Measurements from ENCODE around the gene TBCE. TPM values are rescaled to one million over a fixed set of nuclear protein-coding genes. Genes with fewer than 3 reads are reported as not detected.
A peak's percentile ranks its signal among the peaks of the same experiment; 100 is the strongest.

TBCE gene
- total RNA-seq, 1 experiment from 2014 or later: 41.6 TPM

DNA sequence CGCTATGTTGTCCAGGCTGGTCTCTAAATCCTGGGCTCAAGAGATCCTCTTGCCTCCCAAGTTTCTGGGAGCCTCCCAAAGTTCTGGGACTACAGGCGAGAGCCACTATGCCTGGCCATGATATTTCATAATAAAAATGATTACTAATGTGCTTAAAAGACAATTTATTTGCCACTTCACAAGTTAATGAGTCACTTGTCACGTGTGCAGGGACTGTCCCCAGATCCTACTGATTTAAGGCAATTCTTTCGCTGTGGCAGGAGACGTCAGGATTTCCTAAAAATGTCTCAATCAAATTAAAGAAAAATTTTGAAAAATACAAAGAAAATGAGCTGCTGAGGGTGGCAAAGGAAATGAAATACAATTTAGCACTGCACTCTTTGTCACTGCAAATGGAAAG lies 93.5 kb downstream of the TBCE start:
- H3K14ac ChIP-seq (ENCODE audit: insufficient read depth, low read length): no peak overlapping the region
- no peak overlapping the region for H2BK15ac ChIP-seq (ENCODE audit: low read depth, low read length)
- Mint-ChIP-seq H3K36me3 (ENCODE audit: insufficient read depth in 1 of 3, low read depth in 3 of 3) (peaks cover 13 to 32% (median 20%) of the 10 kb centered on the region in 3 experiments; a peak in 6 of 7 replicates), H3K9me3 (no peaks in the 10 kb centered on the region), H3K27me3 (ENCODE audit: low read depth) (no peaks in the 10 kb centered on the region), H3K27ac (peak overlapping the region in 1 of 3 experiments; percentile 48; a peak in 1 of 7 replicates), H3K4me1 (no peaks in the 10 kb centered on the region), H3K4me3 (no peak overlapping the region)
- H2BK20ac ChIP-seq (ENCODE audit: low read depth, low read length, poor library complexity, severe bottlenecking): no peak overlapping the region
- no peak overlapping the region for H2BK120ac ChIP-seq (ENCODE audit: low read depth, low read length, poor library complexity, severe bottlenecking)
- H3K4ac ChIP-seq (ENCODE audit: low read depth, low read length): no peak overlapping the region
- no peak for DNase-seq
- no peaks in the 10 kb centered on the region for H3K79me1 ChIP-seq (ENCODE audit: insufficient read depth, low read depth, low read length, poor library complexity, severe bottlenecking)
- H4K8ac ChIP-seq (replicated peaks; ENCODE audit: insufficient read length, low read depth, low read length): no peak overlapping the region
- no peak overlapping the region for H2AK5ac ChIP-seq (ENCODE audit: insufficient read length, low read length)
- H4K20me1 ChIP-seq (ENCODE audit: control insufficient read depth, insufficient read depth, insufficient read length): no peaks in the 10 kb centered on the region
- TF ChIP-seq, protein P1, sequence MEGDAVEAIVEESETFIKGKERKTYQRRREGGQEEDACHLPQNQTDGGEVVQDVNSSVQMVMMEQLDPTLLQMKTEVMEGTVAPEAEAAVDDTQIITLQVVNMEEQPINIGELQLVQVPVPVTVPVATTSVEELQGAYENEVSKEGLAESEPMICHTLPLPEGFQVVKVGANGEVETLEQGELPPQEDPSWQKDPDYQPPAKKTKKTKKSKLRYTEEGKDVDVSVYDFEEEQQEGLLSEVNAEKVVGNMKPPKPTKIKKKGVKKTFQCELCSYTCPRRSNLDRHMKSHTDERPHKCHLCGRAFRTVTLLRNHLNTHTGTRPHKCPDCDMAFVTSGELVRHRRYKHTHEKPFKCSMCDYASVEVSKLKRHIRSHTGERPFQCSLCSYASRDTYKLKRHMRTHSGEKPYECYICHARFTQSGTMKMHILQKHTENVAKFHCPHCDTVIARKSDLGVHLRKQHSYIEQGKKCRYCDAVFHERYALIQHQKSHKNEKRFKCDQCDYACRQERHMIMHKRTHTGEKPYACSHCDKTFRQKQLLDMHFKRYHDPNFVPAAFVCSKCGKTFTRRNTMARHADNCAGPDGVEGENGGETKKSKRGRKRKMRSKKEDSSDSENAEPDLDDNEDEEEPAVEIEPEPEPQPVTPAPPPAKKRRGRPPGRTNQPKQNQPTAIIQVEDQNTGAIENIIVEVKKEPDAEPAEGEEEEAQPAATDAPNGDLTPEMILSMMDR (conservative IDR thresholded peaks at IDR 0.05): no peak
- H4K91ac ChIP-seq (ENCODE audit: insufficient read length, low read depth, low read length): no peak overlapping the region
- H2AFZ ChIP-seq (ENCODE audit: low read length): no peak overlapping the region
- no peak overlapping the region for H3T11ph ChIP-seq (ENCODE audit: low read length)
- no peaks in the 10 kb centered on the region for H3K9me3 ChIP-seq (ENCODE audit: control insufficient read depth, low read depth, low read length)
- H3K4me1 ChIP-seq (ENCODE audit: insufficient read depth, low read length): no peaks in the 10 kb centered on the region
- H3K18ac ChIP-seq (ENCODE audit: insufficient read length, low read depth, low read length): no peak overlapping the region
- no peak overlapping the region for H3K23ac ChIP-seq (ENCODE audit: insufficient read length, low read depth, low read length)
- no peak overlapping the region for H3K4me2 ChIP-seq (ENCODE audit: insufficient read depth, insufficient read length, low read length)
- H3K23me2 ChIP-seq (ENCODE audit: insufficient read length, low read depth, low read length, poor library complexity, severe bottlenecking): no peaks in the 10 kb centered on the region
- no peak overlapping the region for H2BK5ac ChIP-seq (ENCODE audit: insufficient read length, low read length)
- no peak overlapping the region for H3K27ac ChIP-seq (ENCODE audit: insufficient read length, low read depth, low read length)
- WGBS (ENCODE audit: extremely low coverage, insufficient read length, low lambda C conversion rate): no CpG with 5 or more reads among the region's 5 CpGs
- H3K9ac ChIP-seq (ENCODE audit: extremely low read depth, insufficient read length, low read length): no peak overlapping the region
- no peak overlapping the region for H4K5ac ChIP-seq (ENCODE audit: insufficient read length, low read depth, low read length)
- no peaks in the 10 kb centered on the region for H3K27me3 ChIP-seq (ENCODE audit: insufficient read depth, low read length)
- no peaks in the 10 kb centered on the region for H3K79me2 ChIP-seq (ENCODE audit: insufficient read depth, low read length)
- H3K56ac ChIP-seq (ENCODE audit: insufficient read length, low read depth, low read length): no peak overlapping the region
- H2BK12ac ChIP-seq (ENCODE audit: insufficient read length, low read depth, low read length): no peak overlapping the region
